HepG2 (cell line): ENCODE results near the gene SMCHD1. TPM values are rescaled to one million over a fixed set of nuclear protein-coding genes. Genes with fewer than 3 reads are reported as not detected.

Source experiments
- ATAC-seq: fragments of 200-7000 bp; cut with Tn5 transposase; 3 replicates; pipeline ENCODE4 v1.9.1; 2020; ENCODE audit warnings: mild to moderate bottlenecking, moderate library complexity
- BruUV-seq: library from RNA; stranded (reverse); fragments of 400-500 nt; replicated peaks from 2 replicates; lab custom pipeline; 2021; lab: Mats Ljungman, UMichigan
- CTCF ChIA-PET: fragments of 300-600 bp; formaldehyde crosslinking; extraction: SDS; loops from one replicate; lab custom pipeline; 2021; ENCODE audit warnings: low total read pairs, inconsistent platforms, low intra/inter-chr PET ratio; lab: Yijun Ruan, JAX
- POLR2A ChIA-PET: fragments of 350-600 bp; sonication (Branson Sonifier 250); formaldehyde crosslinking; loops from one replicate; lab custom pipeline; 2020; ENCODE audit warnings: antibody characterized with exemption, inconsistent platforms; lab: Yijun Ruan, JAX
- DNase-seq: peaks from one replicate; pipeline ENCODE4 v3.0.0-alpha.2; 2015; ENCODE audit warnings: low spot score
- FAIRE-seq: peaks from 3 replicates; lab custom pipeline; 2011; peaks lifted over from hg19 to GRCh38; lab: Jason Lieb, UNC
- H2AFZ ChIP-seq: one replicate; pipeline ENCODE4 v1.6.1; 2011; ENCODE audit warnings: low read length, inconsistent platforms
- H3K27ac ChIP-seq: fragments of 300-600 bp; 3 replicates; pipeline ENCODE4 v1.8.0; 2011; ENCODE audit warnings: mixed run types, mild to moderate bottlenecking, mixed read lengths, low read length, inconsistent platforms; ENCODE audit not compliant: insufficient read depth; ENCODE audit errors: extremely low read length
- H3K27me3 ChIP-seq, 2 experiments: fragments of 200-600 bp in 1 of 2; 2 replicates in 1 of 2; 3 replicates in 1 of 2; pipeline versions ENCODE4 v1.6.0 to v1.8.0; 2011; ENCODE audit warnings: low read length in 2 of 2, mild to moderate bottlenecking in 2 of 2, moderate library complexity in 2 of 2, inconsistent platforms in 1 of 2; ENCODE audit not compliant: insufficient read depth in 2 of 2, control insufficient read depth in 1 of 2
- H3K36me3 ChIP-seq, 2 experiments: fragments of 200-600 bp in 1 of 2; replicated peaks in 1 of 2; 2 replicates in 1 of 2; 3 replicates in 1 of 2; pipeline versions ENCODE4 v1.5.1 to v1.8.0; 2011; ENCODE audit warnings: low read length in 2 of 2, inconsistent platforms in 1 of 2; ENCODE audit not compliant: insufficient read depth in 2 of 2, control insufficient read depth in 1 of 2
- H3K4me1 ChIP-seq: 2 replicates; pipeline ENCODE4 v1.5.1; 2012; ENCODE audit warnings: low read length, inconsistent platforms; ENCODE audit not compliant: insufficient read depth
- H3K4me2 ChIP-seq: 2 replicates; pipeline ENCODE4 v1.6.0; 2011; ENCODE audit warnings: low read depth, low read length, inconsistent platforms
- H3K4me3 ChIP-seq, 3 experiments: fragments of 200-600 bp in 1 of 3; sonication (generic), shearing (Covaris generic) in 1 of 3; replicated peaks in 1 of 3; 2 replicates each; pipeline ENCODE4 v1.5.1; 2011 to 2016; ENCODE audit warnings: low read length in 3 of 3, inconsistent platforms in 2 of 3, low read depth in 2 of 3, mild to moderate bottlenecking in 2 of 3, control low read depth in 1 of 3, mixed read lengths in 1 of 3; ENCODE audit not compliant: insufficient read depth in 1 of 3
- H3K79me2 ChIP-seq: one replicate; pipeline ENCODE4 v1.6.1; 2011; ENCODE audit warnings: low read length, inconsistent platforms; ENCODE audit not compliant: insufficient read depth
- H3K9ac ChIP-seq: 2 replicates; pipeline ENCODE4 v1.6.0; 2011; ENCODE audit warnings: mild to moderate bottlenecking, low read depth, low read length, inconsistent platforms; ENCODE audit not compliant: insufficient read depth
- H3K9me3 ChIP-seq: 2 replicates; pipeline ENCODE4 v1.5.1; 2012; ENCODE audit warnings: mild to moderate bottlenecking, low read length
- H4K20me1 ChIP-seq: 2 replicates; pipeline ENCODE4 v1.6.0; 2011; ENCODE audit warnings: inconsistent platforms, mild to moderate bottlenecking, low read length, moderate library complexity; ENCODE audit not compliant: insufficient read depth
- DNMT3B ChIP-seq: conservative IDR thresholded peaks from 2 replicates; pipeline ENCODE4 v1.6.1; 2016; ENCODE audit warnings: missing biosample characterization, control low read depth
- DPF2 ChIP-seq: sonication (generic); formaldehyde crosslinking; IDR thresholded peaks from 2 replicates; pipeline ENCODE4 v1.4.0; 2020; ENCODE audit warnings: mild to moderate bottlenecking, low read depth, missing genetic modification reagents, borderline replicate concordance
- FIP1L1 ChIP-seq: fragments of 200-400 bp; formaldehyde crosslinking; IDR thresholded peaks from 2 replicates; pipeline ENCODE4 v1.6.1; 2018; ENCODE audit warnings: low read depth, mild to moderate bottlenecking, low read length, moderate library complexity, borderline replicate concordance; ENCODE audit not compliant: insufficient read depth
- KLF9 ChIP-seq: IDR thresholded peaks from 2 replicates; pipeline ENCODE4 v1.6.1; 2016; ENCODE audit warnings: low read depth
- SMARCE1 ChIP-seq: fragments of 450-650 bp; IDR thresholded peaks from 2 replicates; pipeline ENCODE4 v1.6.1; 2017; ENCODE audit warnings: borderline replicate concordance
- WGBS: methylation state at CpG from one replicate; pipeline ENCODE4 v1.1.6; 2017; ENCODE audit warnings: low lambda C conversion rate; 5-methylcytosine and 5-hydroxymethylcytosine counted together
- in situ Hi-C: cut with HindIII; loops from 2 replicates; pipeline ENCODE4 v1.10.0; 2017; ENCODE audit warnings: low pct_unique_long_range_greater_than_20kb; ENCODE audit not compliant: extremely low pct_ligation_motif_present
- intact Hi-C: fragments of 100-400 bp; cut with micrococcal nuclease; formaldehyde crosslinking; loops from one replicate; pipeline ENCODE4 v1.10.0; 2022; ENCODE audit not compliant: unreplicated experiment
- polyA plus RNA-seq, 8 experiments: library from polyadenylated mRNA; depleted of rRNA in 3 of 8; stranded (reverse) in 7 of 8; unstranded in 1 of 8; fragments of >200 nt; fragmentation: Illumina TruSeq in 4 of 8; extraction: Trizol in 4 of 8; gene quantifications; 2 replicates each; pipeline versions ENCODE4 v1.2.1 to v1.2.3, GENCODE V29; 2011 to 2016; ENCODE audit warnings: low read depth in 4 of 8, missing spikeins in 1 of 8, mixed read lengths in 1 of 8; ENCODE audit not compliant: insufficient read depth in 1 of 8
- total RNA-seq, 5 experiments: library from RNA; depleted of rRNA; stranded (reverse); fragments of >200 nt; fragmentation: Illumina TruSeq; extraction: Trizol; gene quantifications; 2 replicates each; pipeline ENCODE4 v1.2.3, GENCODE V29; 2016; ENCODE audit warnings: low read depth in 1 of 5
- TF ChIP-seq, protein P1 (sequence below): sonication (generic); formaldehyde crosslinking; IDR thresholded peaks from 2 replicates; pipeline ENCODE4 v1.8.0; 2022; ENCODE audit warnings: mild to moderate bottlenecking, missing genetic modification reagents, borderline replicate concordance

The SMCHD1 gene
- total and polyA plus RNA-seq, 2 of the 13 experiments (the other 11 are each of a cell fraction or from before 2014, with no cell fraction given): 21.4 to 93.6 TPM

- TF ChIP-seq, protein P1, sequence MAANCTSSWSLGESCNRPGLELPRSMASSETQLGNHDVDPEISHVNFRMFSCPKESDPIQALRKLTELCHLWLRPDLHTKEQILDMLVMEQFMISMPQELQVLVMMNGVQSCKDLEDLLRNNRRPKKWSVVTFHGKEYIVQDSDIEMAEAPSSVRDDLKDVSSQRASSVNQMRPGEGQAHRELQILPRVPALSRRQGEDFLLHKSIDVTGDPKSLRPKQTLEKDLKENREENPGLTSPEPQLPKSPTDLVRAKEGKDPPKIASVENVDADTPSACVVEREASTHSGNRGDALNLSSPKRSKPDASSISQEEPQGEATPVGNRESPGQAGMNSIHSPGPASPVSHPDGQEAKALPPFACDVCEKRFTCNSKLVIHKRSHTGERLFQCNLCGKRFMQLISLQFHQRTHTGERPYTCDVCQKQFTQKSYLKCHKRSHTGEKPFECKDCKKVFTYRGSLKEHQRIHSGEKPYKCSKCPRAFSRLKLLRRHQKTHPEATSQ (CRISPR knock-in tag): no peak
- no peak for TF ChIP-seq SMARCE1
- TF ChIP-seq DNMT3B (CRISPR knock-in tag): no peak
Observed at GRCh38 chr18:2635586-2635985, 19.9 kb upstream of the SMCHD1 start (continued).

GRCh38 chr18:2636126-2636631 lies 19.3 kb upstream of the SMCHD1 start:
- Histone ChIP-seq H3K79me2 (no peaks in the 10 kb centered on the region), H3K36me3 (no peaks in the 10 kb centered on the region), H3K9me3 (no peaks in the 10 kb centered on the region), H3K4me3 (no peak overlapping the region), H3K9ac (no peak overlapping the region), H3K27ac (no peak overlapping the region), H3K4me2 (peak overlapping the region; percentile 14; the same call in 1 of the 2 replicates), H3K27me3 (peaks cover 0 to 22% of the 10 kb centered on the region in 2 experiments; a peak in 1 of 5 replicates), H2AFZ (peak overlapping the region; percentile 40), H4K20me1 (no peaks in the 10 kb centered on the region), H3K4me1 (peaks cover 16% of the 10 kb centered on the region; the same call in 1 of the 2 replicates)
- FAIRE-seq (no peak), DNase-seq (no peak), ATAC-seq (no peak)
- POLR2A ChIA-PET: no interaction called here
- CTCF ChIA-PET: no interaction called here
- no TSS peak for BruUV-seq
- intact Hi-C loops: no loop called here
- TF ChIP-seq KLF9 (CRISPR knock-in tag): no peak
- no peak for TF ChIP-seq FIP1L1
- TF ChIP-seq DPF2 (CRISPR knock-in tag): no peak
- in situ Hi-C loops: no loop called here
- 19% methylated on average over 9 of the region's 9 CpGs for WGBS
